ENCODE data around the gene SMAD3. TPM values are rescaled to one million over a fixed set of nuclear protein-coding genes. Genes with fewer than 3 reads are reported as not detected.

SMAD3 gene
- total and polyA plus RNA-seq, 2 donors (not counting 1 experiment from before 2014, with no cell fraction given), result 55.9 to 163 TPM

DNA sequence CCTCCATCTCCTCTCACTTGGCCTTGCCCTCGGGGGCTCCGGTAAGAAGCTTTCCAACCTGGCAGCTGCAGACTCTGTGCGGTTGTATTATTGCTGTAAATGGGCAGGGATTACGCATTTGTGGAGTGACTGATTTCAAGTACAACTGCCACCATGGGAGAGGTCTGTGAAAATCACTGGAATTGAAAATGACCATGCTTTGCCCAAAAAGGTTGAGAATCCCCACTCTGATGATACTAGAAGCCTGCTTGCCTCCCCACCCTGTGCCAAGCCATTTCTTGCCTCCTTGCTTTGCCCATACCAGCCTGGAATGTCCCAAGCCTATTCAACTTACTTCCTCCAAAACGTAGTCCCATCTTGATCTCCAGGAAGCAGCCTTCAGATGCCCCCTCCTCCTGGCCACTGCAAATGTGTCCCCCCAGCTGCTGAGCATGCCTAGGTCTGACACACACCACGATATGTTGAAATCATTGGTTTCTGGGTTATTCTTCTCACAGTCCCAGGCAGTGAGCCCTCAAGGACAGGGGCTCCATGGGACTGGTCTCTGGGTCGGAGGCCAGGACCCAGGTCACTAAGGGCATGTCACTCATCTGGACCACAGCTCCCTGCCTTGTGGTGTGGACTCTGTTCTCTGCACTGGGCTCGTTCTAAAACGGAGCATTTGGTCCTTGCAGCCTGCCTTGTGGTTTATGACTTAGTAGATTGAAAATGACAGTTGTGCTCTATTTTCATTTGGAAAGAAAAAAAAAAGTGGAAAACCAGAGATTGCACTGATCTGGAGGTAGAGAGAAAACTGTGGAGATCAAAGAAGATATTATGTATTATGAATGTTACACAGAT is 42.9 kb downstream of the SMAD3 start:
- Histone ChIP-seq H3K4me2 (replicated peaks; ENCODE audit: low read depth, low read length, poor library complexity, severe bottlenecking) (peak overlapping the region; percentile 75), H3K4me1 (ENCODE audit: control insufficient read depth in 2 of 2, insufficient read depth in 2 of 2, low read length in 2 of 2) (peaks cover 81 to 84% of the 10 kb centered on the region in 2 donors), H3K4me3 (ENCODE audit: control extremely low read depth in 1 of 5, extremely low read depth in 1 of 5, insufficient read depth in 1 of 5, low read depth in 2 of 5, low read length in 4 of 5) (no peak overlapping the region), H4K20me1 (ENCODE audit: control insufficient read depth, insufficient read depth, low read length, poor library complexity, severe bottlenecking) (no peaks in the 10 kb centered on the region), H2AFZ (ENCODE audit: insufficient read depth, low read depth, low read length, poor library complexity, severe bottlenecking) (no peak overlapping the region), H3K9me3 (ENCODE audit: control extremely low read depth in 1 of 3, control insufficient read depth in 2 of 3, insufficient read depth in 1 of 3, low read length in 2 of 3) (peaks cover 0 to 8% (median 0%) of the 10 kb centered on the region in 3 donors), H3K27me3 (replicated peaks in 1 of 4; ENCODE audit: control extremely low read depth in 1 of 4, control insufficient read depth in 3 of 4, insufficient read depth in 4 of 4, low read length in 3 of 4) (no peaks in the 10 kb centered on the region), H3K27ac (ENCODE audit: low read length in 2 of 2) (peak overlapping the region; percentile 88 to 98), H3K36me3 (replicated peaks in 1 of 2; ENCODE audit: control extremely low read depth in 1 of 2, control insufficient read depth in 1 of 2, extremely low read depth in 1 of 2, insufficient read depth in 2 of 2, low read length in 1 of 2) (peaks cover 2 to 26% of the 10 kb centered on the region in 2 experiments), H3K79me2 (ENCODE audit: control insufficient read depth, insufficient read depth, low read length) (peaks cover 91% of the 10 kb centered on the region), H3K9ac (ENCODE audit: low read length) (no peak overlapping the region)
- H3K4me3 Mint-ChIP-seq, result peak overlapping the region; percentile 76
- ChIA-PET CTCF (interaction anchor here (3.3 to 8.3 kb wide), 2 partner anchors 12 to 25 kb away, joined by 17 to 109 read pairs; no protein-coding TSS in a partner anchor), POLR2A (interaction anchor here (0.6 to 1.5 kb wide), 3 partner anchors 23 to 37 kb away, joined by 4 to 8 read pairs (median 5); no protein-coding TSS in a partner anchor)
- TF ChIP-seq EZH2 (IDR thresholded peaks at IDR 0.05; ENCODE audit: borderline replicate concordance, insufficient read depth, low read depth, low read length, poor library complexity, severe bottlenecking), result no peak
- TF ChIP-seq CTCF (IDR thresholded peaks at IDR 0.05), result no peak
- intact Hi-C loops (cut with micrococcal nuclease), result no loop called here
- ATAC-seq (ENCODE audit: low read depth) (no peak), DNase-seq (no peak)
- H3K9me3 Mint-ChIP-seq (ENCODE audit: insufficient read depth), result peaks cover 2% of the 10 kb centered on the region
- no peaks in the 10 kb centered on the region for H3K27me3 Mint-ChIP-seq
- H3K27ac Mint-ChIP-seq, result peak overlapping the region; percentile 94
- peaks cover 7% of the 10 kb centered on the region for H3K4me1 Mint-ChIP-seq
- WGBS (ENCODE audit: insufficient coverage), result 58% methylated on average over 4 of the region's 9 CpGs
